Stimulated activated CD8-positive, alpha-beta memory T cell treated with anti-CD3 and anti-CD28 coated beads, Interleukin-12 subunit alpha, Interleukin-12 subunit beta, amount 100 ng/mL, for 1 hour (primary cell): ENCODE results near the gene JADE1.

Experiments used
- DNase-seq: peaks from one replicate; pipeline ENCODE4 v3.0.0-alpha.2; 2020; ENCODE audit warnings: low read depth

The JADE1 gene

DNA sequence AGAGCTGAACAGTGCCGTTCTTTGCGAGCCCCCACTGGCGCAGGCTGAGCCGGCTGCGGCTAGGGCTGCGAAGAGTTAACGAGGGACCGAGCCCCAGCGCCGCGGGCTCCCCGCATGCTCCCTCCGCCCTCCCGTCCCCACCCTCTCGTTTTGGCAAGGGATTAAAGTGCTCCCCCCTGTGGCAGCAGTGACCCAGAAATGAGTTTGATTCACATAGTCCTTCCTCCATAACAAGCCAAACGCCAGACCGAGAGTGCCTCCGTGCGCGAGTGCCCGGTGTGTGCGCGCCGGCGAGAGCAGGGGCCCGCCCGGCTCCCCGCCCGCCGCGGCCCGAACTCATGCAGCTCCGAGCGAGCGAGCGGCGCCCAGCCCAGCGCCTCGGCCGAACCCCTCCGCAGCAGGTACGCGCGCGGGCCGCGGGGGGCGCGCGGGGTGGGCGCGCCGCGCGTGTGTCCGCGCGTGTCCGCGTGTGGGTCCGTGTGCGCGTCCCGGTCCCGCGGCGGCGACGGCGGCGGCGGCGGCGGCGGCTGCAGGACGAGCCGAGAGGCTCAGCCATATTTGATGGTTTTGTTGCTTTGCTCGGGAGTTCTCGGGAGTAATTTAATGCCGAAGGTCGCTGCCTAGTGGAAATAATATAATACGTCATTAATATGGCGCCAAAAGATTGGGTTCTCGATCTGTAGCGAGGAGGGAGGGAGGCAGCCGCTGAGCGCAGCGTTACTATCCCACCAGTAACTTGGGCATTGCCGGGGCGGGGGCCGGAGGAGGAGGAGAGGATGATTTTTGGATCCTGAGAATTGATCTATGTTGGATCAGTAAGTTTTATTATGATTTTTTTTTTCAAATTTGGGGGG lies at the start of gene JADE1:
Gene JADE1, plus strand, starts transcription at position 224 of the 854 bp plus-strand sequence. CDS start 22,059 bp downstream, outside the sequence.
- DNase-seq = peak; percentile 85

DNA sequence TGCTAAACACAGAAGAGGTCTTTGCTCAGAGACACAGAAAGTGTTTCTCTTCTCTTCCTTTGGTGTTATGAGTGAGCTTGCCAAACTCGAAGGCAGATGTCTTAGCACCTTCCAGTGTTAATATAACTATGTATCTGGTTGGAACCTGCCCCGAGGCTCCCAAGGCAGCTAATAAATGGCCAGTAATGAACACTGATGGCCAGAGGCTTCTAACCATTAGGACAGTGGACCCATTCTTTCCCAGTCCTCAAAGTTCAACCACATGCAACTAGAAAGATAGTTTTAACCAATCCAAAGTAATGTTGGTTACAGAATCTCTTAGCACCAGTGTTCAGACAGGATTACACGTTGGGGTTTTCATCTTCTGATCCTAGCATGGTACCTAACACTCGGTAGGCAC lies 42.7 kb upstream of the JADE1 start:
- DNase-seq = no peak

DNA sequence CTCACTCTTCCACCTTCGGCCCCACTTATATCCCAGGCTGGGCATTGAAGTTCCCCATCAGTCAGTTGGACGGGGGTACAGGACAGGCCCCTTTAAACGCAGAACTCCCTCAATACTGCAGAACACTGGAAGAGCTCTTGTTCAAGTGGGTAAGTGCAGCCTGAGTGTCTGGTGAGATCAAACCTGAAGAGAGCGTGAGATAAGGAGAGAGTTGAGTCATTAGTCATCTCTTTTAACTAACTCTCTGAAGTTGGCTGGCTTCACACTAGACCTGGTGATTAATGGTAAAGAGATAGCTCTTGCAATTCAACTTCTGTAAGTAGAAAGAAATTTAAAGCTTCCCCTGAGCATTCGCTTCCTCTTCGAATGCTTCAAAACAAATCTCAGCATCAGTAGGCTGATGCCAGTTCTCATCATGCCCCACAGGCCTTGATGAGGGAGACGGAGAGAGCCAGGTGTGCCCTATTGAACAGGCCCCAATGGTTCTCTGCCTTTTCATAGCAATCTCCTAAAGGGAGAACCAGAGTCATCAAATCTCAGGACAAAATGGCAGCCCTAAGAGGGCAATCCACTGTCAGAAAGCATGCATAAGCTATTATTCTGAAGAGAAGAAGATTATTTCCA lies 41.0 kb upstream of the JADE1 start:
- DNase-seq = no peak

DNA sequence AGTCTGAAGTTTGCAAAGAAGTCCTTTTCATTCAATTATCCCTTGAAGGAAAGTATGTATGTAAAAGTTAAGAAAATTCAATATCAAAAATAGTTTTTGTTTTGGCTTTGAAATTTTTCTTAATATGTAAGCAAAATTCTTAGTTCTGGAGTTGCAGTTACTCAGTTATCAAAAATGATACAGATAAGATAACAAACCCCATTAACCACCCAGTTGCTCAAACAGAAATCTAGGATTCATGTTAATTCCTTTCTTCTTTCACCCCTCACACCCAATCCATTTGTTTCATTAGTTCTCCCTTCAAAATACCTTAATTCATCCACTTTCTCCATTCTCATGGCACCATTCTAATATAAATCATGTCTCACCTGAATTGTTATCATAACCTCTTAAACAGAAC lies 40.5 kb upstream of the JADE1 start:
- no peak for DNase-seq

DNA sequence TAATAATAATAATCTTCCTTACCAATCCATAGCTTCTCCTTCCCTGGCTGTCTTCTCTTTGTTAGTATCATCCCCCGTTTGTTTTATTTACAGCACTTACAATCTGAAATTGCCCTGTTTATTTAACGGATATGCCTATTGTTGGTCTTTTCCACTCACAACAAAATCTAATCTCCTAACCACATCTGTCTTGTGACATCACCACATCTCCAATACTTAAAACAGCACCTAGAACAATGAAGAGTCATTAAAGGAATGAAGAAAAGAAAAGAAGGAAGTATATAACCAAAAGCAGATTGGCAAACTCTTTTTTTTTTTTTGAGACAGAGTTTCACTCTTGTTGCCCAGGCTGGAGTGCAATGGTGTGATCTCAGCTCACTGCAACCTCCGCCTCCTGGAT lies 38.7 kb upstream of the JADE1 start:
- DNase-seq = no peak

GRCh38 chr4:128775477-128775876 lies 34.0 kb upstream of the JADE1 start:
- no peak for DNase-seq

GRCh38 chr4:128775916-128776315 lies 33.6 kb upstream of the JADE1 start:
- DNase-seq = no peak

DNA sequence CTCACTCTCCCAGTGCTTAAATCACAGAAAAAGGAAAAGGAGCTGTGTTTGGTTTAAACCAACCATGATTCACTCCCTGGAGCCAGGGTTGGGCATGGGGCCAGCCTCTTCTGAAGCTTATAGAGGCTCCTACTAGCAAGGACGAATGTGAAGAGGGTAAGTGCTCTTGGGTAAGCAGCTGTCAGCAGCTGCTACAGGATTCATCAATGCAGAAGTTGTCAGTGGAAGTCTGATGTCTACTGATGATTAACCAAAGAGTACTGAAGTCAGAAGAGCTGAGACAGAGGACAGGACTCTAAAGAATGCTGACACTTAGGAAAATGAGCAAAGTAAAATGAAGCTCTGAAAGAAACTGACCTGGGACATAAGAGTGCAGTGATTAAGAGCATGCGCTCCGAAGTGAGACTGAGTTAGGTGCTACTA lies 32.7 kb upstream of the JADE1 start:
- DNase-seq = no peak

GRCh38 chr4:128780688-128781087 lies 28.8 kb upstream of the JADE1 start:
- DNase-seq = no peak

DNA sequence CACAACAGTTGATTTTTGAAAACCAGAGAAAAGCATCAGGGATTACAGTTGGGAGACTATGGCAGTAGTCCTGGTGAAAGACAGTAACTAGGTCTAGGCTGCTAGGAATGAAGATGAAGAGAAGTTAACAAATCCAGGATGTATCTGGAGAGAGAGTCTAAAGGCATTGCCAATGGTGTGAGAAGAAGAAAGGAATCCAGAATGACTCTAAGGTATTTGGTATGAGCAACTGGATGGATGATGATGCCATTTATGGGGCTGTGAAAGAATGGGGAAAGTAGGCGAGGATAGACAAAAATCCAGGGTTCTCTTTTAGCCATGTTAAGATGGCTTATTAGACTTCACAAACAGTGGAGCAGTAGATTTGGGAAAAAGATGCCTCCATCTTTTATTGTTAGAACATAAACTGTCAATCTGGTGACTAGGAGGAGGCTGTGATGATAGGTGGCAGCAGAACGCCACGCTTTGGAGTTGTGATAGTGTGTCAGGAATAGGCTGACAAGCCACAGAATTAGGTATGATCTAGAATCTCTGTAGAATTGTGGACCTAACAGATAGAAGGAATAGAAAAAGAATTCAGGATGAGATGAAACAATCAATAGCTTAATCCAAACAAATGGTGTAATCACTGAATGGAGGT lies 27.3 kb upstream of the JADE1 start:
- DNase-seq = peak; percentile 53

DNA sequence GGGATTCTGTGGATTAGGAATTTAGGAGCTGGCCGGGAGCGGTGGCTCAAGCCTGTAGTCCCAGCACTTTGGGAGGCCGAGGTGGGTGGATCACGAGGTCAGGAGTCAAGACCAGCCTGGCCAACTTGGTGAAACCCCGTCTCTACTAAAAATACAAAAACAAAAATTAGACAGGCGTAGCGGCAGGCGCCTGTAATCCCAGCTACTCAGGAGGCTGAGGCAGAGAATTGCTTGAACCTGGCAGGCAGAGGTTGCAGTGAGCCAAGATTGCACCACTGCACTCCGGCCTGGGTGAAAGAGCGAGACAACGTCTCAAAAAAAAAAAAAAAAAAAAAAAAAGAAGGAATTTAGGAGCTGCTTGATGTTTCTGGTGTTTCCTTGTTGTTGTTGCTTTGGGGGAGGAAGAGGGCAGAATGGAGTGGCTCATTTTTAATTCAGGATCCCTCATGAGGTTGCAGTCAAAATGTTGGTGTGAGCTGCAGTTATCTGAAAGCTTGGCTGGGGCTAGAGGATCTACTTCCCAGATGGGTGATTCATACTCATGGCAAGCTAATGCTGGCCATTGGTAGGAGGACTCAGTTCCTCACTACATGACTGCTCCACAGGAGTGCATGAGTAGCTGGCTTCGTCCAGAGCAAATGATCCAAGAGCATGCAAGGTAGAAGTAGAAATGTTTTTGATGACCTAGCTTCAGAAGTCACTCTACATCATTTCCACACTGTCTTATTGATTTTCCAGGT lies 26.5 kb upstream of the JADE1 start:
- DNase-seq = no peak

DNA sequence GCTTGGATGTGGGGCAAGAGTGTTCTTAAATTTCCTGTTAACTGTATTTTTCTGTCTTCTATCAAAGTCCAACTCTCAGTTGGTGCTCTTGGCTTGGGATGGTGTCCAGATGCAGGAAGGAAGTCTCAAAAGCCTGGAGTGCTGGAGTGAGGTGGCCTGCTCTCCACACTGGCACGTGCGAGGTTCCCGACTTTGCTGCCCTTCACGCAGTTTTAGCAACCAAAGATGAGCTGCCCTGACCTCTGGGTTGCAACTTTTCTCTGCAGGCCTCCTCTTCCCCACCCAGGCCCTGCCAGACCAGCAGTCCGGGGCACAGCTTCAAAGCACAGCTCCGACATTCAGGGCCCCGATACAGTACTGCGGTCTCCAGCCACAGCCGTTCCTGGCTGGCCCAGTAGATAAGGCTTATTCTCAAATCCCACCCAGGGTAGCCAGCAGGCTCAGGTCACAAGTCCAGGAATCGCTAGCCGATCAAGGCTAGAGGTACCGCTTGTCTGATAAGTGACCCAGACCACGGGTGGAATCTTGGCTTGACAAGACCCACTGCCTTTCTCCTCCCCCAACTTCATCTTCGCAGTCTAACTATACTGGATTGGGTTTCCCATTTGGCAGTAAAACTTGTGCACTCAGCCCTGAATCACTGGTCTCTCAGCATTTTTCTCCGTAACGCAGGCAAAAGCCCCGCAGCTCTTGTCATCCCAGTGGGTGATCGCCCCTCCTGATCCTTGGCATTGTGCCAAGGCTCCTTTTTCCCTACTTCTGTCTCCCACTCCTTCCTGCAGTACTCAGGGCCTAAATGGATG lies 21.8 kb upstream of the JADE1 start:
- no peak for DNase-seq

- no peak for DNase-seq
These were observed 15.4 kb upstream of the JADE1 start for GRCh38 chr4:128793859-128794672.

GRCh38 chr4:128796934-128797333 lies 12.6 kb upstream of the JADE1 start:
- DNase-seq = no peak

- no peak for DNase-seq
These were observed 9.2 kb upstream of the JADE1 start for GRCh38 chr4:128800284-128800683.

- DNase-seq = no peak
These were observed 8.7 kb upstream of the JADE1 start for GRCh38 chr4:128800701-128801284.

DNA sequence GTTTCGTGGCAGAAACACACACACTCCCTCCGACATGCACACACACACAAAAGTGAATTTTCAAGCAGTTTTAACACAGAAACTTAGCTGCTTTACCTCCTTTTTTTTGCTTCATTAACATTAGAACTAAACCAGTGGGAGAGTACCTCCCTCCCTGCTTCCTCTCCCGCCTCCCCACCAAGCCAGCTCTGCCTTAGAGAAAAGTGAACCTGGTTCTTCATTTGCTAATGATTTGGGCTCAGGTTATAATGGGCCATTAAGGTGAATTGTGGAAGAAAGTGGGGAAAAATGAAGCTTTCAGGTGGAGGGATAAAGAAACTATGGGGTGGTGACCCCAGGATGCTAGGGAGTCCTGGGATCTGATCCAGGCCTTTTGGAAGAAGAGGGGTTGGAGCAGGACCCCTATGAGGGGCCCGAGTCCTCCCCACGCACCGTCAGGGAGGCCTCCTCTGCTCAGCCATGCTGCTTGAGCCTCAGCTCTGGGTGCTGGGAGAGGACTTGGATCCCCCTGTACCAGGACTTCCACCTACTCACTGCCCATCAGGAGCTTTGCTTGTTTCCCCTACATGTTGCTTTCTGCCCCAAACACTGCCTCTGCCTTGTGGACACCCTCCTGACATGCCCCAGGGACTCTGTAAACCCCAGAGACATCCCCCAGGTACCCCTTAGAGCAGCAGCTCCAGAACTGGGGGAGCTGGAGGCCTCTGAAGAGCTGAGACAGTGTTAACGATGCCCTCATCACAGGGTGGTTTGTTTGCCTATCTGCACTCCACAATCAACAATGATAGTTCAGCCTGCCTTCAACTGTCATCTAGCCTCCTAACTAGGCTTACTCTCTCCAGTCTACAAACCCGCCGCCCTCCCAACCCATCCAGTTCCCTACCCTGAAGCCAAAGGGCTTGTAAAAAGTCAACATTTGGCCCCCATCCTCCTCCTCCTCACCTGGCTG lies 6.5 kb upstream of the JADE1 start:
- DNase-seq = no peak

- DNase-seq = no peak
These were observed 5.7 kb upstream of the JADE1 start for GRCh38 chr4:128803783-128804182.

GRCh38 chr4:128810331-128810870 lies 901 bp downstream of the JADE1 start:
- no peak for DNase-seq
